Thoracic aorta (tissue), 2 donors: ENCODE measurements around the gene CBFA2T3. TPM values are rescaled to one million over a fixed set of nuclear protein-coding genes. Genes with fewer than 3 reads are reported as not detected.

Source experiments
- ATAC-seq: fragments of 150-250 bp; one replicate; pipeline ENCODE4 v1.8.0; 2017; ENCODE audit warnings: low read depth; ENCODE audit not compliant: insufficient number of reproducible peaks, low FRiP score
- DNase-seq: peaks from one replicate; pipeline ENCODE4 v3.0.0-alpha.2; 2020; ENCODE audit warnings: low spot score
- H3K27ac ChIP-seq, 2 donors: fragments of 200-600 bp; sonication (generic); 1 replicate in 1 of 2; 2 replicates in 1 of 2; pipeline ENCODE4 v1.5.1; 2016; ENCODE audit warnings: mild to moderate bottlenecking in 2 of 2, moderate library complexity in 2 of 2
- H3K27me3 ChIP-seq: fragments of 200-600 bp; sonication (generic); replicated peaks from 2 replicates; pipeline ENCODE4 v1.6.0; 2016; ENCODE audit warnings: mild to moderate bottlenecking; ENCODE audit not compliant: insufficient read depth
- H3K36me3 ChIP-seq: fragments of 200-600 bp; sonication (generic); one replicate; pipeline ENCODE4 v1.5.1; 2016
- H3K4me1 ChIP-seq, 2 donors: fragments of 200-600 bp; sonication (generic); 1 replicate in 1 of 2; 2 replicates in 1 of 2; pipeline versions ENCODE4 v1.5.1 to v1.6.0; 2016; ENCODE audit warnings: low read depth in 2 of 2, mild to moderate bottlenecking in 1 of 2; ENCODE audit not compliant: control insufficient read depth in 1 of 2
- H3K4me3 ChIP-seq: fragments of 200-600 bp; sonication (generic); 2 replicates; pipeline ENCODE4 v1.5.1; 2016; ENCODE audit warnings: mild to moderate bottlenecking
- H3K9me3 ChIP-seq: fragments of 200-600 bp; sonication (generic); 2 replicates; pipeline ENCODE4 v1.5.1; 2016
- CTCF ChIP-seq: fragments of 200-600 bp; sonication (generic); IDR thresholded peaks from one replicate; pipeline ENCODE4 v1.5.1; 2019; ENCODE audit warnings: antibody characterized with exemption
- total RNA-seq, 2 donors: library from RNA; depleted of rRNA; stranded (reverse); fragments of >200 nt; gene quantifications; one replicate each; pipeline versions ENCODE4 v1.1.0 to v1.2.3, GENCODE V29; 2016

Gene CBFA2T3
- total RNA-seq, 2 donors from 2014 or later = 3.9 to 6.6 TPM

DNA sequence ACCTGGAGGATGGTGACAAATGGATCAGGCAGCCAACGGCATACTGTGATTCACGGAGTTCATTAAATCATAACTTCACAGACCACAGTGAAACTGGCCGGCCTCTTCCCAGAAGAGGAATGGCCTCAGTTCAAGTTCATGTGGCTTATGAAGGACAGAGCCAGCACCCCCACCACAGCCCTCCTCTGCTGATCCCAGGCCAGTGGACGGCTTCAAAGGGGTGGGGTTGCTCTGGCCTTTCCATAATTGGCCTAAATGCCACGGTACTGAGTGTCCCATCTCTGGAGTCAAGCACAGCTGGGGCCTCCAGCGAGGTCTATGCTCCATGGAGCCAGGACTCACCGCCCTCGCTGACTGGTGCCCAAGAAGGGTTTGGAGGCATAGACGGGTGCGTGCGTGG lies 141.6 kb downstream of the CBFA2T3 start:
- H3K4me1 ChIP-seq = no peaks in the 10 kb centered on the region
- peaks cover 18% of the 10 kb centered on the region for H3K36me3 ChIP-seq
- TF ChIP-seq CTCF = no peak
- no peaks in the 10 kb centered on the region for H3K9me3 ChIP-seq
- no peak overlapping the region for H3K4me3 ChIP-seq
- DNase-seq = no peak
- ATAC-seq = no peak
- H3K27me3 ChIP-seq = no peaks in the 10 kb centered on the region
- no peak overlapping the region for H3K27ac ChIP-seq

DNA sequence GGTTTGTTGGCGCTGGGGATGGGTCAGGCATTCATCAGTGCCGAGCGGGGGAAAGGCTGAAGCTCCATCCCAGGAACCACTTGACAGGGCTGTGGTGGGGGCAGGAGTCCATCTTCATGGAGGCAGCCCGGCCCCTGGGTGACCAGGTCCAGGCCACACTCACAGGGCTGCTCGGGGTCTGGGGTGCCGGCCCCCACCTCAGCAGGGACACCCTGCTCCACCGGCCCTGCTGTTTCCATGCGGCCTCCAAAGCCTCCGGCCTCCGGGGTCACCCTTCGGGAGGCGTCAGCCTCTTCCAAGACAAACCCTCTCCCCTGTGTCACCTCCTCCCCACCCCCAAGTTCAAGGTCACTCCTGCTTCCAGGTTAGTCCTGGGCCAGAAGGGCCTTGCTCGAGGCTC lies 142.3 kb downstream of the CBFA2T3 start:
- no peak for TF ChIP-seq CTCF
- ATAC-seq = no peak
- DNase-seq = no peak

GRCh38 chr16:88833086-88833485 lies 143.9 kb downstream of the CBFA2T3 start:
- Histone ChIP-seq H3K4me1 (no peaks in the 10 kb centered on the region), H3K9me3 (no peaks in the 10 kb centered on the region), H3K4me3 (no peak overlapping the region), H3K27me3 (no peaks in the 10 kb centered on the region), H3K36me3 (peaks cover 6% of the 10 kb centered on the region), H3K27ac (no peak overlapping the region)
- TF ChIP-seq CTCF = no peak
- DNase-seq (no peak), ATAC-seq (no peak)

More for the DNA sequence above, 142.3 kb downstream of the CBFA2T3 start:
- Histone ChIP-seq H3K9me3 (no peaks in the 10 kb centered on the region), H3K4me1 (no peaks in the 10 kb centered on the region), H3K27ac (no peak overlapping the region), H3K4me3 (no peak overlapping the region), H3K27me3 (no peaks in the 10 kb centered on the region), H3K36me3 (peaks cover 11% of the 10 kb centered on the region)

GRCh38 chr16:88831838-88832237 lies 145.2 kb downstream of the CBFA2T3 start:
- H3K4me3 ChIP-seq = no peak overlapping the region
- ATAC-seq (no peak), DNase-seq (no peak)
- H3K27ac ChIP-seq = no peak overlapping the region
- TF ChIP-seq CTCF = no peak
- no peaks in the 10 kb centered on the region for H3K9me3 ChIP-seq
- H3K27me3 ChIP-seq = no peaks in the 10 kb centered on the region
- H3K36me3 ChIP-seq = peaks cover 6% of the 10 kb centered on the region
- no peaks in the 10 kb centered on the region for H3K4me1 ChIP-seq

GRCh38 chr16:88830783-88831182 lies 146.2 kb downstream of the CBFA2T3 start:
- no peak overlapping the region for H3K4me3 ChIP-seq
- peaks cover 7% of the 10 kb centered on the region for H3K36me3 ChIP-seq
- ATAC-seq (no peak), DNase-seq (no peak)
- no peaks in the 10 kb centered on the region for H3K9me3 ChIP-seq
- TF ChIP-seq CTCF = no peak
- H3K27me3 ChIP-seq = no peaks in the 10 kb centered on the region
- H3K27ac ChIP-seq = no peak overlapping the region
- H3K4me1 ChIP-seq = no peaks in the 10 kb centered on the region
